H1 (cell line): Measurements from ENCODE around the gene CHD2. TPM values are rescaled to one million over a fixed set of nuclear protein-coding genes. Genes with fewer than 3 reads are reported as not detected.

ENCODE experiments used
- CTCF ChIA-PET: fragments of 300-600 bp; sonication (Branson Sonifier 250); formaldehyde crosslinking; loops from one replicate; lab custom pipeline; 2021; ENCODE audit not compliant: partially characterized antibody; lab: Charles Lee
- POLR2A ChIA-PET: fragments of 300-600 bp; sonication (Branson Sonifier 250); formaldehyde crosslinking; loops from one replicate; lab custom pipeline; 2021; ENCODE audit warnings: inconsistent platforms; ENCODE audit not compliant: partially characterized antibody; lab: Charles Lee
- DNase-seq, 2 experiments: peaks; one replicate each; pipeline versions ENCODE4 v3.0.0 to v3.0.0-alpha.2; 2010 to 2022; ENCODE audit warnings: low spot score in 2 of 2, low read depth in 1 of 2, mixed read lengths in 1 of 2
- FAIRE-seq: peaks from 2 replicates; lab custom pipeline; 2011; peaks lifted over from hg19 to GRCh38; lab: Jason Lieb, UNC
- H2AFZ ChIP-seq: 2 replicates; pipeline ENCODE4 v1.8.1; 2012; ENCODE audit warnings: low read length, inconsistent platforms
- H2AK5ac ChIP-seq: 2 replicates; pipeline ENCODE4 v1.6.1; 2013; ENCODE audit warnings: low read depth, low read length
- H2BK120ac ChIP-seq: replicated peaks from 2 replicates; pipeline ENCODE3; 2013; ENCODE audit warnings: low read depth, low read length, inconsistent platforms
- H2BK12ac ChIP-seq: 2 replicates; pipeline ENCODE4 v1.6.1; 2013; ENCODE audit warnings: low read depth, low read length
- H2BK15ac ChIP-seq: 2 replicates; pipeline ENCODE4 v1.6.1; 2013; ENCODE audit warnings: low read length
- H2BK20ac ChIP-seq: 2 replicates; pipeline ENCODE4 v1.6.1; 2013; ENCODE audit warnings: low read length
- H2BK5ac ChIP-seq: 2 replicates; pipeline ENCODE4 v1.6.1; 2013; ENCODE audit warnings: low read depth, low read length
- H3K14ac ChIP-seq: 2 replicates; pipeline ENCODE4 v1.6.1; 2013; ENCODE audit warnings: inconsistent platforms; ENCODE audit not compliant: insufficient read length
- H3K18ac ChIP-seq: 2 replicates; pipeline ENCODE4 v1.6.1; 2013; ENCODE audit warnings: low read length; ENCODE audit errors: extremely low read depth
- H3K23ac ChIP-seq: 2 replicates; pipeline ENCODE4 v1.6.1; 2013; ENCODE audit warnings: inconsistent platforms; ENCODE audit not compliant: insufficient read length
- H3K23me2 ChIP-seq: 2 replicates; pipeline ENCODE4 v1.6.1; 2013; ENCODE audit warnings: low read depth, low read length
- H3K27ac ChIP-seq: 2 replicates; pipeline ENCODE4 v1.6.1; 2011; ENCODE audit warnings: low read depth, low read length, inconsistent platforms
- H3K27me3 ChIP-seq, 4 experiments: replicated peaks in 1 of 4; 1 replicate in 1 of 4; 2 replicates in 3 of 4; pipeline versions ENCODE4 v1.6.1 to v1.8.1; 2011 to 2013; ENCODE audit warnings: low read length in 3 of 4, mild to moderate bottlenecking in 3 of 4, inconsistent platforms in 2 of 4, mixed read lengths in 2 of 4, moderate library complexity in 1 of 4; ENCODE audit not compliant: control insufficient read depth in 3 of 4, insufficient read depth in 3 of 4; ENCODE audit errors: extremely low read depth in 1 of 4
- H3K36me3 ChIP-seq, 4 experiments: 2 replicates each; pipeline versions ENCODE4 v1.6.1 to v1.8.1; 2011 to 2013; ENCODE audit warnings: mild to moderate bottlenecking in 4 of 4, low read length in 3 of 4, moderate library complexity in 2 of 4, control low read depth in 1 of 4, inconsistent platforms in 1 of 4; ENCODE audit not compliant: insufficient read depth in 4 of 4, control insufficient read depth in 2 of 4
- H3K4ac ChIP-seq: replicated peaks from 2 replicates; pipeline ENCODE3; 2013; ENCODE audit warnings: low read length, low read depth, mixed read lengths, inconsistent platforms; ENCODE audit not compliant: insufficient read length
- H3K4me1 ChIP-seq, 4 experiments: replicated peaks in 1 of 4; 1 replicate in 1 of 4; 2 replicates in 3 of 4; pipeline versions ENCODE4 v1.6.1 to v1.8.1; 2011 to 2013; ENCODE audit warnings: low read length in 3 of 4, inconsistent platforms in 2 of 4, mixed read lengths in 1 of 4; ENCODE audit not compliant: insufficient read depth in 4 of 4, control insufficient read depth in 3 of 4
- H3K4me2 ChIP-seq, 2 experiments: 2 replicates each; pipeline versions ENCODE4 v1.6.1 to v1.8.1; 2011 to 2013; ENCODE audit warnings: low read depth in 2 of 2, low read length in 2 of 2, control low read depth in 1 of 2, inconsistent platforms in 1 of 2, mild to moderate bottlenecking in 1 of 2; ENCODE audit not compliant: insufficient read depth in 1 of 2
- H3K4me3 ChIP-seq, 4 experiments: fragments of 200-600, 300-600 bp in 1 of 4; sonication (generic), shearing (Covaris generic), sonication (Bioruptor Twin) in 1 of 4; 2 replicates each; pipeline versions ENCODE4 v1.5.1 to v1.8.1; 2011 to 2016; ENCODE audit warnings: low read length in 4 of 4, low read depth in 3 of 4, control low read depth in 2 of 4, inconsistent platforms in 2 of 4, mild to moderate bottlenecking in 2 of 4, mixed read lengths in 1 of 4, moderate library complexity in 1 of 4; ENCODE audit not compliant: insufficient read depth in 2 of 4; ENCODE audit errors: extremely low read depth in 1 of 4
- H3K56ac ChIP-seq: replicated peaks from 2 replicates; pipeline ENCODE3; 2013; ENCODE audit warnings: low read depth, mild to moderate bottlenecking, mixed read lengths, low read length, inconsistent platforms; ENCODE audit not compliant: insufficient read length
- H3K79me1 ChIP-seq: 2 replicates; pipeline ENCODE4 v1.6.1; 2013; ENCODE audit warnings: low read depth, low read length, control low read depth
- H3K79me2 ChIP-seq, 2 experiments: 2 replicates each; pipeline versions ENCODE4 v1.6.1 to v1.8.1; 2012 to 2013; ENCODE audit warnings: low read length in 2 of 2, mild to moderate bottlenecking in 2 of 2, inconsistent platforms in 1 of 2; ENCODE audit not compliant: insufficient read depth in 2 of 2, control insufficient read depth in 1 of 2
- H3K9ac ChIP-seq, 4 experiments: replicated peaks in 1 of 4; 1 replicate in 1 of 4; 2 replicates in 3 of 4; pipeline versions ENCODE4 v1.6.1 to v1.8.1; 2011 to 2013; ENCODE audit warnings: low read depth in 3 of 4, low read length in 3 of 4, control low read depth in 2 of 4, mild to moderate bottlenecking in 2 of 4, moderate library complexity in 2 of 4, inconsistent platforms in 1 of 4; ENCODE audit errors: extremely low read depth in 1 of 4
- H3K9me3 ChIP-seq, 2 experiments: 2 replicates each; pipeline versions ENCODE4 v1.6.1 to v1.8.1; 2012 to 2013; ENCODE audit warnings: mild to moderate bottlenecking in 2 of 2, moderate library complexity in 2 of 2, control low read depth in 1 of 2, inconsistent platforms in 1 of 2, low read depth in 1 of 2, low read length in 1 of 2, mixed read lengths in 1 of 2; ENCODE audit not compliant: insufficient read depth in 2 of 2
- H4K20me1 ChIP-seq, 2 experiments: replicated peaks in 1 of 2; 2 replicates each; pipeline versions ENCODE3 to v1.8.1; 2011 to 2013; ENCODE audit warnings: inconsistent platforms in 2 of 2, low read length in 2 of 2, mild to moderate bottlenecking in 1 of 2; ENCODE audit not compliant: insufficient read depth in 2 of 2, control insufficient read depth in 1 of 2
- H4K5ac ChIP-seq: 2 replicates; pipeline ENCODE4 v1.6.1; 2013; ENCODE audit warnings: low read length, low read depth, mixed read lengths, inconsistent platforms; ENCODE audit not compliant: insufficient read length
- H4K8ac ChIP-seq: 2 replicates; pipeline ENCODE4 v1.8.0; 2013; ENCODE audit warnings: mild to moderate bottlenecking, moderate library complexity, low read length, inconsistent platforms; ENCODE audit not compliant: insufficient read depth; ENCODE audit errors: extremely low read depth
- H4K91ac ChIP-seq: replicated peaks from 2 replicates; pipeline ENCODE3; 2013; ENCODE audit warnings: low read length, mixed read lengths, inconsistent platforms; ENCODE audit not compliant: insufficient read length
- BCL11A ChIP-seq, 2 experiments: IDR thresholded peaks; one replicate each; pipeline ENCODE4 v1.6.1; 2011; ENCODE audit warnings: low read depth in 2 of 2, low read length in 2 of 2, mild to moderate bottlenecking in 2 of 2
- CBX5 ChIP-seq: fragments of 300-800, 300-1000 bp; sonication (generic); IDR thresholded peaks from 2 replicates; pipeline ENCODE4 v1.7.1; 2016; ENCODE audit warnings: antibody characterized with exemption, low read length, low read depth
- CHD1 ChIP-seq: IDR thresholded peaks from 2 replicates; pipeline ENCODE4 v1.6.1; 2012; ENCODE audit warnings: low read depth, low read length, improper control_type of control experiment
- EP300 ChIP-seq, 2 experiments: IDR thresholded peaks; 1 replicate in 1 of 2; 2 replicates in 1 of 2; pipeline ENCODE4 v1.6.1; 2011 to 2012; ENCODE audit warnings: low read depth in 2 of 2, low read length in 2 of 2, mild to moderate bottlenecking in 2 of 2, borderline replicate concordance in 1 of 2, inconsistent platforms in 1 of 2, moderate library complexity in 1 of 2
- JUN ChIP-seq: IDR thresholded peaks from 2 replicates; pipeline ENCODE4 v1.6.1; 2011; ENCODE audit warnings: low read depth, mild to moderate bottlenecking, improper control_type of control experiment, low read length
- JUND ChIP-seq: IDR thresholded peaks from 2 replicates; pipeline ENCODE4 v1.6.1; 2011; ENCODE audit warnings: mild to moderate bottlenecking, improper control_type of control experiment, low read length
- NANOG ChIP-seq: IDR thresholded peaks from 2 replicates; pipeline ENCODE4 v1.6.1; 2011; ENCODE audit warnings: low read length, low read depth, mild to moderate bottlenecking, inconsistent platforms; ENCODE audit not compliant: insufficient read depth, poor library complexity, severe bottlenecking
- PHF8 ChIP-seq: fragments of 200-600 bp; sonication (generic); conservative IDR thresholded peaks from 2 replicates; pipeline ENCODE4 v1.7.1; 2012; ENCODE audit warnings: low read depth, mild to moderate bottlenecking, inconsistent platforms, low read length, moderate library complexity
- POU5F1 ChIP-seq: IDR thresholded peaks from 2 replicates; pipeline ENCODE4 v1.6.1; 2011; ENCODE audit warnings: low read depth, mild to moderate bottlenecking, low read length, moderate library complexity
- SP2 ChIP-seq: IDR thresholded peaks from 2 replicates; pipeline ENCODE4 v1.6.1; 2012; ENCODE audit warnings: mild to moderate bottlenecking, low read length, inconsistent platforms
- SP4 ChIP-seq: IDR thresholded peaks from 2 replicates; pipeline ENCODE4 v1.6.1; 2012; ENCODE audit warnings: low read length, inconsistent platforms
- SUZ12 ChIP-seq: fragments of 200-600 bp; sonication (generic); IDR thresholded peaks from 2 replicates; pipeline ENCODE4 v1.6.1; 2012; ENCODE audit warnings: mild to moderate bottlenecking, inconsistent platforms, low read length, moderate library complexity, mixed read lengths
- TBP ChIP-seq: IDR thresholded peaks from 2 replicates; pipeline ENCODE4 v1.6.1; 2011; ENCODE audit warnings: low read depth, low read length, improper control_type of control experiment
- YY1 ChIP-seq: IDR thresholded peaks from 2 replicates; pipeline ENCODE4 v1.6.1; 2011; ENCODE audit warnings: low read depth, mild to moderate bottlenecking, low read length
- WGBS, 2 experiments: shearing (Covaris generic) in 1 of 2; methylation state at CpG; one replicate each; pipeline versions ENCODE4 v1.1.6 to v1.1.7; 2013 to 2015; ENCODE audit warnings: low lambda C conversion rate in 2 of 2, mixed read lengths in 2 of 2, inconsistent platforms in 1 of 2, low coverage in 1 of 2, missing lambda C conversion rate in 1 of 2; ENCODE audit not compliant: insufficient replicate concordance in 2 of 2, insufficient coverage in 1 of 2, insufficient read length in 1 of 2; ENCODE audit errors: extremely low coverage in 1 of 2, missing lambda C conversion rate in 1 of 2; 5-methylcytosine and 5-hydroxymethylcytosine counted together
- polyA plus RNA-seq, 7 experiments: library from polyadenylated mRNA; depleted of rRNA in 3 of 7; stranded (reverse) in 5 of 7; unstranded in 2 of 7; fragments of >200 nt in 5 of 7; fragments of 200-250 nt in 2 of 7; gene quantifications; 1 replicate in 5 of 7; 2 replicates in 1 of 7; 4 replicates in 1 of 7; pipeline versions ENCODE4 v1.2.1 to v1.2.3, GENCODE V29; 2011 to 2013; ENCODE audit warnings: missing spikeins in 2 of 7, mixed read lengths in 2 of 7
- total RNA-seq: library from RNA; stranded (reverse); fragmentation: NEBNext Ultra II Directional; extraction: Animal tissue kit (Norgen Biotek cat#: 25700); gene quantifications from 2 replicates; pipeline ENCODE4 v1.2.1, GENCODE V29; 2021

CHD2 gene
- total and polyA plus RNA-seq, 2 of the 8 experiments (the other 6 are each of a cell fraction or from before 2014, with no cell fraction given), result 28.8 to 70.0 TPM

DNA sequence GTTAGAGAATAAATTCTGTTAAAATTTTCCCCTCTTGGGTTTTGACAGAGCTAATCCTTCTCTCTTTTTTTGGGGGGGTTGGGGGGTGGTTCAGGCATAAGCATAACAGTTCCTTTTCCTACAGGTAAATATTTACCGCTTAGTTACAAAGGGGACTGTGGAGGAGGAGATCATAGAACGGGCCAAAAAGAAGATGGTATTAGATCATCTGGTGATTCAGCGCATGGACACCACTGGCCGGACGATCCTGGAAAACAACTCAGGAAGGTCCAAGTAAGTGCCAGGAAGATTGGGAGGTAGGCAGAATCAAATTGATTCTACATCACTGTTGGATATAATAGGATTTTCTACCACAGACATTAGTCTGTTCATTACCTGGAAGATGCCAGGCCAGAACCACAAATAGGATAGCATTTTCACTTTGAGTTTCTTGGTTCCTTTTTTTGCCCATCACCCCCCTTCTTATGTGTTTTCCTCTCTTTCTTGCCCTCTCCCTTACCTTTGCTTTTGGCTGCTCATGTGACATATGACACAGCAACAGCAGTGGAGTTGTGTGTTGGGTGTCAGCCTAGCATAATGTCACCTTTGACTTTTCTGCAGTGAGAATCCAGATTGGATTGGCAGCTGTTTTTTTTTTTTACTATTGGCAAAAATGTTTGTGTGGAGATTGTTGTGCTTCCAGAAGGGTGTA is 79.0 kb downstream of the CHD2 start:
- H2BK20ac ChIP-seq, result no peak overlapping the region
- no peak overlapping the region for H4K91ac ChIP-seq
- no peak overlapping the region for H2BK15ac ChIP-seq
- H2BK5ac ChIP-seq, result no peak overlapping the region
- no peak overlapping the region for H2BK12ac ChIP-seq
- peaks cover 41 to 98% (median 77%) of the 10 kb centered on the region in 4 experiments for H3K36me3 ChIP-seq
- H3K23me2 ChIP-seq, result no peaks in the 10 kb centered on the region
- ChIA-PET CTCF (interaction anchor here (1.2 to 1.4 kb wide), 3 partner anchors 12 to 59 kb away, joined by 3 to 4 read pairs (median 4); no protein-coding TSS in a partner anchor), POLR2A (no interaction called here)
- H3K14ac ChIP-seq, result no peak overlapping the region
- no peak overlapping the region for H3K4me3 ChIP-seq
- no peaks in the 10 kb centered on the region for H3K4me1 ChIP-seq
- 90% methylated on average over 5 of the region's 5 CpGs; no CpG with 5 or more reads in 1 of the 2 experiments for WGBS, 2 experiments
- no peak overlapping the region for H2AFZ ChIP-seq
- no peak overlapping the region for H4K5ac ChIP-seq
- H3K79me1 ChIP-seq, result no peaks in the 10 kb centered on the region
- H3K56ac ChIP-seq, result no peak overlapping the region
- peaks cover 0 to 3% of the 10 kb centered on the region in 2 experiments for H4K20me1 ChIP-seq
- no peak overlapping the region for H3K27ac ChIP-seq
- H3K18ac ChIP-seq, result no peak overlapping the region
- H3K4ac ChIP-seq, result no peak overlapping the region
- no peak overlapping the region for H3K23ac ChIP-seq
- no peak overlapping the region for H3K4me2 ChIP-seq
- H3K9me3 ChIP-seq, result no peaks in the 10 kb centered on the region
- no peak overlapping the region for H2BK120ac ChIP-seq
- no peak overlapping the region for H3K9ac ChIP-seq
- H3K27me3 ChIP-seq, result no peaks in the 10 kb centered on the region
- FAIRE-seq, result no peak
- H3K79me2 ChIP-seq, result no peaks in the 10 kb centered on the region
- H2AK5ac ChIP-seq, result no peak overlapping the region
- no peak overlapping the region for H4K8ac ChIP-seq
- no peak for DNase-seq
- TF ChIP-seq JUND (no peak), SP4 (no peak), POU5F1 (no peak), PHF8 (no peak), BCL11A (IDR thresholded peaks at IDR 0.05; ENCODE audit: low read depth in 2 of 2, low read length in 2 of 2) (no peak), NANOG (no peak), SUZ12 (no peak), TBP (no peak), JUN (no peak), EP300 (IDR thresholded peaks at IDR 0.05; ENCODE audit: borderline replicate concordance in 1 of 2, low read depth in 2 of 2, low read length in 2 of 2) (no peak), SP2 (no peak), YY1 (no peak), CBX5 (no peak), CHD1 (no peak)
